ENCODE results near the gene GLI1.

DNA sequence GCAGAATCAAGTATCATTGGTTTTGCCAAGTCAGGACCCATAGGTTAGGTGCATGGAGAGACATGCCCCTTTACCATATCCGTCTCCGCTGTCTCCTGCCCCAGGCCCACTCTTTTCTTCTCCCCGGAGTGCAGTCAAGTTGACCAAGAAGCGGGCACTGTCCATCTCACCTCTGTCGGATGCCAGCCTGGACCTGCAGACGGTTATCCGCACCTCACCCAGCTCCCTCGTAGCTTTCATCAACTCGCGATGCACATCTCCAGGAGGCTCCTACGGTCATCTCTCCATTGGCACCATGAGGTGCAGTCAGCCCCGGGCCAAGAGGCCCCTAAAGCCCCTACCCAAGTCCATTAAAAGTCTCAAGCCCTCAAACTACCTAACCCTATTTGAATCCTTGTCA, 5.0 kb downstream of the GLI1 start:
- TF ChIP-seq CTCF (IDR thresholded peaks at IDR 0.05): no peak
- no peak for TF ChIP-seq POLR2A (IDR thresholded peaks at IDR 0.05)
